ENCODE results near the gene SEPTIN5. TPM values are rescaled to one million over a fixed set of nuclear protein-coding genes. Genes with fewer than 3 reads are reported as not detected.
A peak's percentile ranks its signal among the peaks of the same experiment; 100 is the strongest.

The SEPTIN5 gene
- total and polyA plus RNA-seq, 9 of the 15 experiments (the other 6 are each of a cell fraction or from before 2014, with no cell fraction given): 0.03 to 195 (median 119) TPM

DNA sequence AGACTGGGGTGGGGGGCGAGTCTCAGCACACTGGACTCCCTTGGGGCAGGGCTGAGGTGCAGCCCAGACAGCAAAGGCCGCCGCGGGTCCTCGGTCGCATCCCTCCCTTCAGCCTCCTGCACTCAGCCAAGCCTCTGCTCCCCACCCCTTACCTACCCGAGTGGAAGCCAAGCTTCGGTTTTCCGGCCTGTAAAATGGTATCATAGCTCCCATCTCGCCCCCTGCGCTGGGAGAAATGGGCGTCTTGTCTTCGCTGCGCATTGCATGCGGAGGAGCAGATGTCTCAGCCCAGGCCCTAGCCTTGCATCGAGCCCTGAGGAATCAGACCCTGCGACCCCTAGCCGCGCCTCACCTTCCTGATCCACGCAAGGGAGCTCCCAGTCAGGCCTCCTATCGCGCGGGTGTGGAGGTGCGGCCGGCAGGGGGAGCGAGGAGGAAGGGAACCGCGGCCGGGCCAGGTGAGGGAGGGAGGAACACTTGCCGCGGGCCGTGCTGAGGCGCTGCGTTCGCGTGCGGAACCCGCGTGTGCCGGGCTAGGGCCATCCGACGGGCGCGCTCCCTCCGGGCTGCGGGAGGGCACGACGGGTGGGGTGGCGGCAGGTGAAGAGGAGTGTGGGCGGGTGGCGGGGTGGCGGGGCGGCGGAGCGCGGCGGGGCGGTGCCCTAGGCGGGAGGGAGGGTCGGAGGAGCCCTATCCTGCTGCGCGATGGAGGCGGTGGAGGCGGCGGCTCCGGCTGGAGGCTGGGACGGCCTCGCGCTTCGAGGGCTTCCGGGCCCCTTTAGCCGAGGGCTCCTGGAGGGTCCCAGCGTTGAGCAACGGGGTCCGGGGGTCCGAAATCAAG lies 42.2 kb downstream of the SEPTIN5 start (continued):
- TF ChIP-seq HDAC8 (tag; IDR thresholded peaks at IDR 0.05) (peak; percentile 71; the same call in 1 of the 2 replicates), ATF7 (IDR thresholded peaks at IDR 0.05) (peak; percentile 72; the same call in 1 of the 2 replicates), ZFP30 (CRISPR knock-in tag; IDR thresholded peaks at IDR 0.05; ENCODE audit: borderline replicate concordance) (no peak), ZNF384 (IDR thresholded peaks at IDR 0.05; ENCODE audit: low read depth, low read length) (0 out of 2 replicates have a peak, but pooled peaks have one; percentile 49), ETV1 (tag; conservative IDR thresholded peaks at IDR 0.05; ENCODE audit: low read depth) (peak; percentile 44; the same call in 1 of the 2 replicates), HNRNPK (IDR thresholded peaks at IDR 0.05; ENCODE audit: low read depth, low read length, poor library complexity, severe bottlenecking) (peak; percentile 48), E2F3 (CRISPR knock-in tag; IDR thresholded peaks at IDR 0.05) (peak; percentile 41; the same call in 1 of the 2 replicates), RAD51 (IDR thresholded peaks at IDR 0.05; ENCODE audit: borderline replicate concordance, low read depth) (no peak), HMGN3 (IDR thresholded peaks at IDR 0.05; ENCODE audit: borderline replicate concordance, extremely low read depth, insufficient read length, low read depth, low read length) (peak; percentile 91), ZFP36 (IDR thresholded peaks at IDR 0.05; ENCODE audit: low read depth, low read length, partially characterized antibody) (peak; percentile 29), RBM34 (IDR thresholded peaks at IDR 0.05; ENCODE audit: borderline replicate concordance, insufficient read depth, low read length) (no peak), ZNF354B (CRISPR knock-in tag; IDR thresholded peaks at IDR 0.05) (no peak), ZNF239 (CRISPR knock-in tag; IDR thresholded peaks at IDR 0.05) (no peak), ZNF146 (CRISPR knock-in tag; IDR thresholded peaks at IDR 0.05; ENCODE audit: unreplicated experiment) (peak; percentile 48), ZNF785 (CRISPR knock-in tag; IDR thresholded peaks at IDR 0.05) (no peak), HDAC2 (IDR thresholded peaks at IDR 0.05) (peak; percentile 75), FOS (IDR thresholded peaks at IDR 0.05; ENCODE audit: extremely low read depth, insufficient read length) (no peak), MIER1 (IDR thresholded peaks at IDR 0.05; ENCODE audit: low read depth) (0 out of 2 replicates have a peak, but pooled peaks have one; percentile 14)
- TF ChIP-seq, protein P1, sequence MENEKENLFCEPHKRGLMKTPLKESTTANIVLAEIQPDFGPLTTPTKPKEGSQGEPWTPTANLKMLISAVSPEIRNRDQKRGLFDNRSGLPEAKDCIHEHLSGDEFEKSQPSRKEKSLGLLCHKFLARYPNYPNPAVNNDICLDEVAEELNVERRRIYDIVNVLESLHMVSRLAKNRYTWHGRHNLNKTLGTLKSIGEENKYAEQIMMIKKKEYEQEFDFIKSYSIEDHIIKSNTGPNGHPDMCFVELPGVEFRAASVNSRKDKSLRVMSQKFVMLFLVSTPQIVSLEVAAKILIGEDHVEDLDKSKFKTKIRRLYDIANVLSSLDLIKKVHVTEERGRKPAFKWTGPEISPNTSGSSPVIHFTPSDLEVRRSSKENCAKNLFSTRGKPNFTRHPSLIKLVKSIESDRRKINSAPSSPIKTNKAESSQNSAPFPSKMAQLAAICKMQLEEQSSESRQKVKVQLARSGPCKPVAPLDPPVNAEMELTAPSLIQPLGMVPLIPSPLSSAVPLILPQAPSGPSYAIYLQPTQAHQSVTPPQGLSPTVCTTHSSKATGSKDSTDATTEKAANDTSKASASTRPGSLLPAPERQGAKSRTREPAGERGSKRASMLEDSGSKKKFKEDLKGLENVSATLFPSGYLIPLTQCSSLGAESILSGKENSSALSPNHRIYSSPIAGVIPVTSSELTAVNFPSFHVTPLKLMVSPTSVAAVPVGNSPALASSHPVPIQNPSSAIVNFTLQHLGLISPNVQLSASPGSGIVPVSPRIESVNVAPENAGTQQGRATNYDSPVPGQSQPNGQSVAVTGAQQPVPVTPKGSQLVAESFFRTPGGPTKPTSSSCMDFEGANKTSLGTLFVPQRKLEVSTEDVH (IDR thresholded peaks at IDR 0.05; ENCODE audit: low read depth, partially characterized antibody): no peak
- TF ChIP-seq, protein P2, sequence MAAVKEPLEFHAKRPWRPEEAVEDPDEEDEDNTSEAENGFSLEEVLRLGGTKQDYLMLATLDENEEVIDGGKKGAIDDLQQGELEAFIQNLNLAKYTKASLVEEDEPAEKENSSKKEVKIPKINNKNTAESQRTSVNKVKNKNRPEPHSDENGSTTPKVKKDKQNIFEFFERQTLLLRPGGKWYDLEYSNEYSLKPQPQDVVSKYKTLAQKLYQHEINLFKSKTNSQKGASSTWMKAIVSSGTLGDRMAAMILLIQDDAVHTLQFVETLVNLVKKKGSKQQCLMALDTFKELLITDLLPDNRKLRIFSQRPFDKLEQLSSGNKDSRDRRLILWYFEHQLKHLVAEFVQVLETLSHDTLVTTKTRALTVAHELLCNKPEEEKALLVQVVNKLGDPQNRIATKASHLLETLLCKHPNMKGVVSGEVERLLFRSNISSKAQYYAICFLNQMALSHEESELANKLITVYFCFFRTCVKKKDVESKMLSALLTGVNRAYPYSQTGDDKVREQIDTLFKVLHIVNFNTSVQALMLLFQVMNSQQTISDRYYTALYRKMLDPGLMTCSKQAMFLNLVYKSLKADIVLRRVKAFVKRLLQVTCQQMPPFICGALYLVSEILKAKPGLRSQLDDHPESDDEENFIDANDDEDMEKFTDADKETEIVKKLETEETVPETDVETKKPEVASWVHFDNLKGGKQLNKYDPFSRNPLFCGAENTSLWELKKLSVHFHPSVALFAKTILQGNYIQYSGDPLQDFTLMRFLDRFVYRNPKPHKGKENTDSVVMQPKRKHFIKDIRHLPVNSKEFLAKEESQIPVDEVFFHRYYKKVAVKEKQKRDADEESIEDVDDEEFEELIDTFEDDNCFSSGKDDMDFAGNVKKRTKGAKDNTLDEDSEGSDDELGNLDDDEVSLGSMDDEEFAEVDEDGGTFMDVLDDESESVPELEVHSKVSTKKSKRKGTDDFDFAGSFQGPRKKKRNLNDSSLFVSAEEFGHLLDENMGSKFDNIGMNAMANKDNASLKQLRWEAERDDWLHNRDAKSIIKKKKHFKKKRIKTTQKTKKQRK (IDR thresholded peaks at IDR 0.05; ENCODE audit: borderline replicate concordance, low read depth, low read length): no peak
